GM19043 (cell line): ENCODE data around the gene TCEANC2.
"Not testable (repeated sequence)": the region's sequence is repeated elsewhere in the genome, so short reads cannot be mapped to it uniquely, and the experiment has no call there.

ENCODE experiments used
- ATAC-seq: cut with Tn5 transposase; IDR thresholded peaks from one replicate; pipeline ENCODE4 v1.9.1; 2021; ENCODE audit warnings: low read depth; ENCODE audit not compliant: unreplicated experiment

Gene TCEANC2

DNA sequence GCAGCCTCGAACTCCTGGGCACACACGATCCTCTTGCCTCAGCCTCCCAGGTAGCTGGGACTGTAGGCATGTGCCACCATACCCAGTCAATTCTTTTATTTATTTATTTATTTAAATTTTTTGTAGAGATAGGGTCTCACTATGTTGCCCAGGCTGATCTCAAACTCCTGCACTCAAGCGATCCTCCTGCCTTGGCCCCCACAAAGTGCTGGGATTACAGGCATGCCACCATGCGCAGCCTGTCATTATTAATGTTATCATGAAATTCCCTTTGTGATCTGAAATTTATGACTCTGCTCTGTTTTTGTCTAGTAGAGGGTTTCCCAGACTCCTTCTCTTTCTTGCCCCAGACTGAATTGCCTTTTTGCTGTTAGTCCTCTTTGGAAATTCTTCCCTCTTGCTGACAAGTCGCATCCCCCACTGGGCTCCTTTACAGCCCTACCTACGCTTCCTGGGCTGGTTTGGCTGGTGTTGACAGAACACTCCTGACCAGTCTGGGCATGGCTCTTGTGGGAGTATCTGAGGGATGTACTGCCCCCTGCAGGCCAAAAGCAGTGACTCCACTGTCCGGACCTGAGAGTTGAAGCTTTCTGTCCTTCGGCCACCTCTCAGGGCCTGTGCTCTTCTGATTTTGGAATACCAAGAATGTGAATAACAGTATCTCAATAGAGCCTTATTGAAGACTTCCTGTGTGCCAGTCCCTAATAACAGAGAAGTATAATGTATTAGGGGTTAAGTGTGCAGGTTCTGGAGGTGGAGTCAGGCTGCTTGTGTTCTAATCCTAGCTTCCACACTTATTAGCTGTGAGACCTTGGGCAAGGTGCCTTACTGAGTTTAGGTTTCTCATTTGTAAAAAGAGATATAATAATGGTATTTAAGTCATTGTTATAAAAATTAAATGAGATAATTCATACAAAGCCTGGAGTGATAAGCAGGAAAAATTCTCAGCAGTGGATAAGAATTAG is 28.2 kb downstream of the TCEANC2 start:
- peak; percentile 66 for ATAC-seq

DNA sequence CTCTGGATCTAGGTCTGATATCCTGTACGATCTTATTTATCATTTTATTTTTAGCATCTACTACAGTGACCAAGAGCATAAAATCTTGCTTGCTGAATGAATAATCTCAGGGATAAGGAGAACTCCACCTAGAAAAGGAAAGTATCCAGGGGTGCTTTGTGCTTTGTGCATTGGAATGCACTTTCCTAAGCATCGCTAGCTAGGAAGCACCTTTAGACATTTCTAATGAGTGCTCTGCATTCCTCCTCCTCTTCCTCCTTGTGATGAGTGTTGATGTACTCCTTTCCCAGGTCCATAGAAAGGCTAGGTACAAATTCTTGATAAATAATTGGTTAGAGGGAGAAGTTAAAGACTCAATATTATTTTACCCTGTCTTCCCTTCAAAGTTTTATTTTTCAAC is 31.4 kb downstream of the TCEANC2 start:
- no peak for ATAC-seq

DNA sequence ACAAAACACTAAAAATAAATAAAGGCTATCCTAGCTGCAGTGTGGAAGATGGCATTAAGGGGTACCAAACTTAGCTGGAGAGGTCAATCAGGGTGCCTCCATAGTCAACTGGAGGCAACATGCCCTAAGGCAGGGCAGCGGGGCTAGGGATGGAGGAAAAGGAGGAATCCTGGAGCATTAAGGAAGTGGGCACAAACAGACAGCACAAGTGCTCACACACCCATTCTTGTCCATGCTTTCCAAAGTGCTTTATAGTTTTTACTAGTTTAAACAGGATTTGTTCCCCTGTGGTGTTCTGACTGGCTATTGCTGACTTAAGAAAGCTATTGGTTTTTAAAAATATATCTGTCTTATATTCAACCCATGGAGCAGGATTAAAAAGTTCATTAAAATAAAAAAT is 33.3 kb downstream of the TCEANC2 start:
- no peak for ATAC-seq

DNA sequence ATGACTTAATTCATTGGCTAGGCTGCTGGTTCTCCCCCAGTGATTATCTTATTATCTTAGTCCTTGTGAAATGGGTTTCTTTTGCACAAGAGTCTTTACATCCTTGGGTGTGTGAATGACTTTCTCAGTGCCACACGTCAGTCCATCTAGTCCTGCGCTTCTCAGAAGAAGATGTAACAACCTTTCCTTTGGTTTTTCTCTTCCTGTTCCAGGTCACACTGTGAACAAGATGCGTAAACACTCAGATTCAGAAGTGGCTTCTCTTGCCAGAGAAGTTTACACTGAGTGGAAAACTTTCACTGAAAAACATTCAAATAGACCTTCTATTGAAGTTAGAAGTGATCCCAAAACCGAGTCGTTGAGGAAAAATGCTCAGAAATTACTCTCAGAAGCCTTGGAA is 35.0 kb downstream of the TCEANC2 start:
- no peak for ATAC-seq

DNA sequence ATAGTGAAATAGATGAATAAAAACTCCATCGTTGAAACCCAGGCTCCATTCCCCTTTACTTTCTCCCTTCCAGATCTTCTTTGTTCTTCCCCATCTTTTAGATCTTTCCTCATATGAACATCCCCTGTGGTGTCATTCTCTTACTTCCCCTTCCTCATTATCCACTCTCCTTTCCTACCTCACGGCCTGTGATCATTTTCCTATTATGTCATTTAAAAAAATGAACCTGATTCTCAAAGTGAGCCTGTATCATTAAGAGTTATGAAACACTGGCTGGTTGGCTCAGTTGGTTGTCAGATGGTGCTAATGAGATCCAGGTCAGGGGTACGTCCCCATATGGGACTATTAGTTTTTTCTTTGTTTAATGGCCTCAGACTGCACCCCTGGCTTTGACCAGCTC is 38.3 kb downstream of the TCEANC2 start:
- no peak for ATAC-seq

DNA sequence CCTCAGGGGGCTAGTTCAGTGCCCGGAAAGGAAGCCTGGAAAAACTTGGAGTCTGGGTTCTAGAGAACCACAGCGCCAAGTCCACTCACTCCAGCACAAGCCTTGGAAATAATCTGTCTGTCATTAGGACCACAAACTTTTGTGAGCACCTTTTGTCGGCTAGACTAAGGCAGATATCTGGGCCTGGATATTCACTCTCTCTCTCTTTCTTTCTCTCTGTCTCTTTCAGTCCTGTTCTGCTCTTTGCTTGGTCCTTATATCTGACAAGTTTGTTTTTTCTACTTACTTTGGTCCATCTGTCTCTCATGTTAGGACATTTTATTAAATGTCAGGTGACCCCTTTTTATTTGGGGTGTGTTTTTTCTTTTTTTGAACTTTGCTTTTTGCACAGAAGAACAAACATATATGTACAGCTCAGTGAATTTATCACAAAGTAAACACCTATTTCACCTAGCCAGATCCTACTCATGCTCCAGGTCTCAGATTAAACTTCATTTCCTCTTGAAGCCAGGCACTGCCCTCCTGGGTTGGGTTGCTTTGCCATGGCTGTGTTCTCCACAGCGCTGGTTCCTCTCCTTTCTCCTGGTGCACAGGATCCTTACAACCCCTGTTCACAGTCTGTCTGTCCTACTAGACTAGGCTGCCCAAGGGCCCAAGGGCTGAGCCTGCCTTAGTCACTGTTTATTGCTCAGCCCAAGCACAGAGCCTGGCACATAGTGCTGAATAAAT is 40.8 kb downstream of the TCEANC2 start:
- no peak for ATAC-seq

DNA sequence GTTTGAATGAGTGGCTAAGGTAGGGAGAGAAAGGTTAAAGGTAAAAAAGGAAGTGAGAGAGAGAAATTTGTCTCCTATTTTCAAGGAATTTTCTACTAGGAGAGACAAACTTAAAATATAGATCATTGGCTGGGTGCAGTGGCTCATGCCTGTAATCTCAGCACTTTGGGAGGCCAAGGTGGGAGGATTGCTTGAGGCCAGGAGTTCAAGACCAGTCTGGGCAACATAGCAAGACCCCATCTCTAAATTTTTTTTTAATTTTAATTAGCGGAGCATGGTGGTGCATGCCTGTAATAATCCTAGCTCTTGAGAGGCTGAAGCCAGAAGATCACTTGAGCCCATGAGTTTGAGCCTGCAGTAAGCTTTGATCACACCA is 41.3 kb downstream of the TCEANC2 start:
- ATAC-seq = not testable (repeated sequence)

DNA sequence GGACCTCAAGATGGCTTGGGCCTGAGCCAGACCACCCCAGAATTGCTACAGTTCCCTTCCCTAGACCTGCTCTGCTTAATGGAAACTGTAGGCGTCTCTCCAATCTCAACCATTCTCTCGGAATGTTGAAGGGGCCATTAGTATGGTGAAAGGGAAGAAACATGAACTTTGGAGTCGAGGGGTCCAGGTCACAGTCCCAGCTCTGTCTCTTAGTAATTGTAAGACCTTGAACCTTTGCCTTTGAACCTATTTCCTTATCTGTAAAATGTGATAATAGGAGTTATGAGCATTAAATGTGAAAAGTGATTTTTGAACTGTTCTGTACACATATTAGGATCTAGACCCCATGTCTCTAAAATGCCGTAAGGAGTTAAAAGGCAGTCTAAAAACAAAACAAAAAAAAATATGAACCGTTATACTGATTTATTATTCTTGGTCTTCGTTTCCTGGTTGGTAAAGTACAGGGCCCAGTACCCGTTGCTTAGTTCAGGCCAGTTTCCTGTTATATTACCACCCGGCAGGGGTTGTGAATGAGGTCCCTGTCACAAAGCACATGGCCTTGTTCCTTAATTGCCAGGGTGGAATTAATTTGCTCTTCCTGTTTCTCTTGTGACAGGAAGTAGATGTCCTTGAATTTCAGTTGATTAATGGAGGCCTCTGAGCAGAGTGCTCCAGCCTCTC is 42.3 kb downstream of the TCEANC2 start:
- ATAC-seq = no peak

DNA sequence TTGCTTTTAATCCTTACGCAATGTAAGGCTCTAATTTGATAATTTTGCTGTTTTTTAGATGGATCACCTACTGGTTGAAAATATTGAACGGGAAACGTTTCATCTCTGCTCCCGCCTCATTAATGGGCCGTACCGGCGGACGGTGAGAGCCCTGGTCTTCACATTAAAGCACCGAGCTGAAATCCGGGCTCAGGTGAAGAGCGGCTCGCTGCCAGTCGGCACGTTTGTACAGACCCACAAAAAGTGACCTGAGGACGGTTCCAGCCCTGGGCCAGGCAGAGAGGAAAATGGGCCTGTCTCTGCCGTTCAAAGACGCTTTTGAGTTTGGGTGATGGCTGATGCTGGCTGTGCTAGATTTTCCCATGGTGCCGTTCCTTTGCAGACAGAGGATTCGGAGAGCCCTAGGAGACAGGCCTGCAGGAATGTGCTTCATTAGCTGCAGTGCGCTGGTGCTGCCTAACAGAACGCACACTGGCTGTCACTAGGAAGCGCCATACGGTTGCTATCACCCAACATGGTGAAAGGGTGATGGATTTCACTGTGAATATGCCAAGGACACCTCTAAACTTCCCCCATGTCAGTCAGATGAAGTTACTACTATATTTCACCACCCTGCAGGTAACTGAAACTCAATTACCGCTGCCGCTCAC is 42.9 kb downstream of the TCEANC2 start:
- ATAC-seq = no peak

DNA sequence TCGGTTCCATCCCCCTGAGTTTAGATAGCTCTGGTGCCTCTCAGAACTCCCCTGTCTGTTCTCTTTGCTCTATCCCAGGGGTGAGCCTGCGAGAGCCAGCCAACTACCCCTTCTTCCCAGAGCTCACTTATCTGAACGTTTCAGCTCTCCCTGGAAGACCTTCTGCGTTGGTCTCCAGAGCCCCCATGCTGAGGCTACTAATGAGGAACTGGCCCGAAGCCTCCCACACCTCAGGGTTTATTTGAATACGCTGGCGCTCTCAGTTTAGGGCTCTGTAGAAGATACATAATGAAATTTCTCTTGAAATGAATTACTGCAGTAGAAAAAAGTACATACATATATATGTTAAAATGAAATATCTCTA is 43.5 kb downstream of the TCEANC2 start:
- no peak for ATAC-seq

DNA sequence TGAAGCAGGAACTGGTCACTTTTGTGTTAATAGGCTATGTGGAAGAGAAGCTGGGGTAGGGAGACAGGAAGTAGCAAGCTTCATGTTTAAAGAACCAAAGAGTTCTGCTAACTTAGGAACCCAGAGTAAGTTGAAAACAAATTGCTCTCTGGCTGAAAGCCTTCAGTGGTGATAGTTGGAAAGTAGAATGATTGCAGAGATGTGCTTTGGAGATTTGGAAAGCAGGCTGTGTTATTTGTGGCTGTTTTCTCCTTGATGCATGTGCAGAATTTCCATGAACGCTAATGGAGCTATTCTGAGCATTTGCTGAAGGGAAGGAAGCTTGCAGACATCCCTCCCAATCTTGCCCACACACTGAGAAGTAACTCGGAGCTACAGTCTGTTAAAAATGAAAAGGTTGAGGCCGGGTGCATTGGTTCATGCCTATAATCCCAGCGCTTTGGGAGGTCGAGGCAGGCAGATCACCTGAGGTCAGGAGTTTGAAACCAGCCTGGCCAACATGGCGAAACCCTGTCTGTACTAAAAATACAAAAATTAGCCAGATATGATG is 45.7 kb downstream of the TCEANC2 start:
- no peak for ATAC-seq

DNA sequence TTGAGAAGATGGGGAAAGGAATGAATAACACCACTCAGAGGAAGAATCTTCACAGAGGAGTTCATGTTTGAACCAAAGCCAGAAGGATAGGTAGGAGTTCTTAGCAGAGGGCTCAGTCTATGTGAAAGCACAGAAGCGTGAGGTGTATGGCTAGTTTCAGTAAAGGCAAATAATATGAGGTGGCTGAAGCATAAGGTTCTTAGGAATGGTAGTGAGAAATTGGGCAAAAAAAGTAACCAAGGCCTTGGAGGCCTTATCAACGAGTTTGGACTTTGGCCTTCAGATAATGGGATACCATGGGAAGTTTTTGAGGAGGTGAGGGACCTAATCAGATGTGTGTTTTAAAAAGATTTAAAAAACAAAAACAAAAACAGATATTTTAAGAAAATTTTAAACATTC is 47.1 kb downstream of the TCEANC2 start:
- no peak for ATAC-seq

DNA sequence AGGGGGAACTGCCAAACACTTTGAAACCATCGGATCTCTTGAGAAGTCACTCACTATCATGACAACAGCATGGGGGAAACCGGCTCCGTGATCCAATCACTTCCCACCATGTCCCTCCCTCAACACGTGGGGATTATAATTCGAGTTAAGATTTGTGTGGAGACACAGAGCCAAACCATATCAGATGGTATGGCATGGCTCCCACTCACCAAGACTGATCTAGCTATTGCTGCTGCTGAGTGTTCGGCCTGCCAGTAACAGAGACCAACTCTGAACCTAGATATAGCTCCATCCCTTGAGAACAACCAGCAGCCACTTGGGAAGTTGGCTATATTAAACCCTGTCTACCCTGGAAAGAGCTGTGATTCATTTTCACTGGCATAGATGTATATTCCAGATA is 50.0 kb downstream of the TCEANC2 start:
- no peak for ATAC-seq

DNA sequence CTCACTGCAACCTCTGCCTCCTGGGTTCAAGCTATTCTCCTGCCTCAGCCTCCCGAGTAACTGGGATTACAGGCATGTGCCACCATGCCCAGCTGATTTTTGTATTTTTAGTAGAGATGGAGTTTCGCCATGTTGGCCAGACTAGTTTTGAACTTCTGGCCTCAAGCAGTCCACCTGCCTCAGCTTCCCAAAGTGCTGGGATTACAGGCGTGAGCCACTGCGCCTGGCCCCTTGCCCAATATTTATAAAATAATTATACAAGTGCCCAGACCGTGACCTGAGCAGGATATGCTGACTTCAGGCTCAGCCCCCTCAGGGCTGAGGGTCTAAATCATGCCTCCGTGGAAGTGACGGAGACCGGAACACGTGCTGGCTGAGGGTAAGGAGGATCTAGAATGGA is 51.2 kb downstream of the TCEANC2 start:
- not testable (repeated sequence) for ATAC-seq

DNA sequence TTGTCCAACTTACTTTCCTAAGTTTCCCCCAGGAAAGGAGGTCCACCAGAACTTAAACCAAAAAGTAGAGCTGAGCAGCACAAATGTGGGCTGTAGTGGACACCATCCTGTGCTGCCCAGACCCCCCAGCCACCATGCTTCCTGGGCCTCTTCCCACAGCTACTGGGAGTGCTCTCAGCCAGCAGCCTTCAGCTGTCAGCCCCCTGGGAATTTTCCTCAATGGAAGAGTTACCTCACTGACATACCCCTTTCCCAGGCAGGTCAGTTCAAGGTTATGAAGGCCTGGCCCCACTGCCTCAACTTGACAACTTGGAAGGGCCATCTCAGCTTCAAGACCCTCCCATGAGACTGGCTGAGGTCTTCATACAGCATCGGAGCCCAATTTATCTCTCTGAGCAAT is 51.7 kb downstream of the TCEANC2 start:
- ATAC-seq = no peak

DNA sequence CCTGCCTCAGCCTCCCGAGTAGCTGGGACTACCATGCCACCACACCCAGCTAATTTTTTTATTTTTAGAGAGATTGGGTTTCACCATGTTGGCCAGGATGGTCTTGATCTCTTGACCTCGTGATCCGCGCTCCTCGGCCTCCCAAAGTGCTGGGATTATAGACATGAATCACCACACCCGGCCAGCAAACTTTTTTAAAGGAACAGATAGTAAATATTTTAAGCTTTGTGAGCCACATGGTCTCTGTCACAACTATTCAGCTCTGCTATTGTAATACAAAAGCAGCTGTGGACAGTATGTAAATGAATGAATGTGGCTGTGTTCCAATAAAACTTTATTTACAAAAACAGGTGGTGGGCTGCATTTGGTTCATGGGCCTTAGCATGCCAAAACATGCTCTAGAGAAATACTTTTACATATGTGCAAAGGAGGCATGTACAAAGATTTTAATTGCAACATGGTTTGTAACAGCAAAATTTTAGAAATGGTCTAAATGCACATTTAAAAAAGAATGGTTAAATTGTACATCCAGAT is 52.4 kb downstream of the TCEANC2 start:
- no peak for ATAC-seq

DNA sequence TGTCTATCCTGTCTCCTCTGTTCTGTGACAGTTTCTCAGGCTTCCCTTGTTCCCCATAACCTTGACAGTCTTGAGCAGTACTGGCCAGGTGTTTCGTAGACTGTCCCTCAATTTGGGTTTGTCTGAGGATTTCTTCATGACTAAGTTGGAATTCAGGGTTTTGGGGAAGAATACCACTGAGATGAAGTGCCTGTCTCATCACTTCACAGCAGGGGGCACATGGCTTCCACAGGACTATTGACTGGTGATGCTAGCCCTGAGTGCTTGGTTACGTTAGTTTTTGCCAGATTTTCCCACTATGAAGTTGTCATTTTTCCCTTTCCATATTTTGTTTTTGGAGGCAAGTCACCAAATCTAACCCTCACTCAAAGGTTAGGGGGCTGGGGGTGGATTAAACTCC is 53.7 kb downstream of the TCEANC2 start:
- no peak for ATAC-seq

DNA sequence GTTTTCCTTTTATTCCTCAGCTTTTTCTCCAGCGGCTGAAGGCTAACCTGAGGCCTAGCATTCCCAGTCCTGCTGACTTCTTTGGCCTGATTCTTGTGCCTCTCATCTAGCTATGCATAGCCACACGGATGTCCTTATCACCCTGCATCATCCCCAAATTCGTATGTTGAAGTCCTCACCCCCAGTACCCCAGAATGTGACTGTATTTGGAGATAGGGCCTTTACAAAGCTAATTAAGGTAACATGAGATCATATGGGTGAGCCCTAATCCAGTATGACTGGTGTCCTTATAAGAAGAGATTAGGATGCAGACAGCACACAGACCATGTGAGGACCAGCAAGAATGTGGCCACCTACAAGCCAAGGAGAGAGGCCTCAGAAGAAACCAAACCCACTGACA is 54.7 kb downstream of the TCEANC2 start:
- no peak for ATAC-seq

DNA sequence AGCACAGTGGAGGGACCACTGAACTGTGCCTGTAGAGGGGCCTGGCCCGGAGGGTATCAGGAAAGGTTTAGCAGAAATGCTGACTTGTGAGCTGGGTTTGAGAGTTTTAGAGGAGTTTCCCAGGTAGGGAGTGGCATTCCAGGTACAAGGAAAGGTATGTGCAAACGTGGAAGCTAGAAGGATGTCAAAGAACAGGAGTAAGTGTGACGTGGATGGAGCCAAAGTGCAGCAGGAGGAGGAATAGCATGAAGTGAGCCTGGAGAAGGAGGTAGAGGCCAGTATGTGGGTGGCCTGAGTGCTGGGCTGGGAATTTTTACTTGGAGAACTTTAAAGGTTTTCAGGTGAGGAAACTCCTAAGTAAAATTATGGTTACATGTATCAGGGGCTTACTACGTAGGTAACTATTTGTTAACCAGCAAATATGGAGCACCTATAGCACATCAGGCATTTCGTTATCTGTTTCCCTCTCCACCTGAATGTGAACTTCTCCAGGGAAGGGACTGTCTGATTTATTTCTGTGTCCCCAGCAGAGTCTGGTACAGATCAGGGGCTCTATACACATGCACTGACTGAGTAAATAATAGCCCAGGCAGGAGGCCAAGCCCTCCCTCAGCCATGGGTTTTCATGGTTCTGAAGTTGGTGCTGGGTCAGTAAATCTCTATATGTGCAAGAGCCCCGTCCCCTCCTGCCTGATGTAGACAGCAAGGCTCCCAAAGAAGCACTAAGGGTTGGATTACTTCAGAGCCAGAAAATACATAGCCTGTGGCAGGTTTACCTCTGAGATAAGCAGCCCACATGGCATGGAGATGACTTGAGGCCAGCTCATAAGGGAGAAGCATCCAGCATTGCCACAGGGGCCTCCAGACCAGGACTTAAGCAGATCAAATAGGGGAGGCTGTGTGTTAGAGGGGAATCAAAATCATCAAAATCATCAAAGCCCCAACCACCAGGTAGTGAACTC is 56.0 kb downstream of the TCEANC2 start:
- ATAC-seq = no peak
